PFSK-1 (cell line): ENCODE measurements around the gene HMGB4. TPM values are rescaled to one million over a fixed set of nuclear protein-coding genes. Genes with fewer than 3 reads are reported as not detected.

ENCODE experiments used
- FOXP2 ChIP-seq: optimal IDR thresholded peaks from 2 replicates; pipeline ENCODE3; 2011; ENCODE audit warnings: borderline replicate concordance, control low read depth, inconsistent platforms; ENCODE audit not compliant: insufficient read depth; ENCODE audit errors: extremely low read length, extremely low read depth
- POLR2AphosphoS5 ChIP-seq: IDR thresholded peaks from 2 replicates; pipeline ENCODE4 v1.6.1; 2012; ENCODE audit warnings: low read depth, mild to moderate bottlenecking, control low read depth, low read length, moderate library complexity
- SIN3A ChIP-seq: IDR thresholded peaks from 2 replicates; pipeline ENCODE4 v1.6.1; 2012; ENCODE audit warnings: mild to moderate bottlenecking, low read length, moderate library complexity, borderline replicate concordance; ENCODE audit not compliant: insufficient read depth
- TAF1 ChIP-seq: IDR thresholded peaks from 2 replicates; pipeline ENCODE4 v1.6.1; 2012; ENCODE audit warnings: low read length, control low read depth, borderline replicate concordance; ENCODE audit not compliant: insufficient read depth
- polyA plus RNA-seq: library from polyadenylated mRNA; unstranded; fragments of >200 nt; gene quantifications from one replicate; pipeline ENCODE4 v1.2.1, GENCODE V29; 2012; ENCODE audit warnings: low read depth, missing spikeins; ENCODE audit not compliant: insufficient read length
- TF ChIP-seq, protein P1 (sequence below), 2 experiments: IDR thresholded peaks; 2 replicates each; pipeline versions ENCODE4 v1.6.1 to v1.8.0; 2011 to 2012; ENCODE audit warnings: low read depth in 2 of 2, low read length in 2 of 2, control low read depth in 1 of 2, inconsistent platforms in 1 of 2, mild to moderate bottlenecking in 1 of 2, moderate library complexity in 1 of 2; ENCODE audit not compliant: insufficient read depth in 1 of 2

The HMGB4 gene, protein sequence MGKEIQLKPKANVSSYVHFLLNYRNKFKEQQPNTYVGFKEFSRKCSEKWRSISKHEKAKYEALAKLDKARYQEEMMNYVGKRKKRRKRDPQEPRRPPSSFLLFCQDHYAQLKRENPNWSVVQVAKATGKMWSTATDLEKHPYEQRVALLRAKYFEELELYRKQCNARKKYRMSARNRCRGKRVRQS
- not detected for polyA plus RNA-seq

- no peak for TF ChIP-seq SIN3A
- no peak for TF ChIP-seq POLR2AphosphoS5
- no peak for TF ChIP-seq FOXP2
- no peak for TF ChIP-seq TAF1
- TF ChIP-seq, protein P1, sequence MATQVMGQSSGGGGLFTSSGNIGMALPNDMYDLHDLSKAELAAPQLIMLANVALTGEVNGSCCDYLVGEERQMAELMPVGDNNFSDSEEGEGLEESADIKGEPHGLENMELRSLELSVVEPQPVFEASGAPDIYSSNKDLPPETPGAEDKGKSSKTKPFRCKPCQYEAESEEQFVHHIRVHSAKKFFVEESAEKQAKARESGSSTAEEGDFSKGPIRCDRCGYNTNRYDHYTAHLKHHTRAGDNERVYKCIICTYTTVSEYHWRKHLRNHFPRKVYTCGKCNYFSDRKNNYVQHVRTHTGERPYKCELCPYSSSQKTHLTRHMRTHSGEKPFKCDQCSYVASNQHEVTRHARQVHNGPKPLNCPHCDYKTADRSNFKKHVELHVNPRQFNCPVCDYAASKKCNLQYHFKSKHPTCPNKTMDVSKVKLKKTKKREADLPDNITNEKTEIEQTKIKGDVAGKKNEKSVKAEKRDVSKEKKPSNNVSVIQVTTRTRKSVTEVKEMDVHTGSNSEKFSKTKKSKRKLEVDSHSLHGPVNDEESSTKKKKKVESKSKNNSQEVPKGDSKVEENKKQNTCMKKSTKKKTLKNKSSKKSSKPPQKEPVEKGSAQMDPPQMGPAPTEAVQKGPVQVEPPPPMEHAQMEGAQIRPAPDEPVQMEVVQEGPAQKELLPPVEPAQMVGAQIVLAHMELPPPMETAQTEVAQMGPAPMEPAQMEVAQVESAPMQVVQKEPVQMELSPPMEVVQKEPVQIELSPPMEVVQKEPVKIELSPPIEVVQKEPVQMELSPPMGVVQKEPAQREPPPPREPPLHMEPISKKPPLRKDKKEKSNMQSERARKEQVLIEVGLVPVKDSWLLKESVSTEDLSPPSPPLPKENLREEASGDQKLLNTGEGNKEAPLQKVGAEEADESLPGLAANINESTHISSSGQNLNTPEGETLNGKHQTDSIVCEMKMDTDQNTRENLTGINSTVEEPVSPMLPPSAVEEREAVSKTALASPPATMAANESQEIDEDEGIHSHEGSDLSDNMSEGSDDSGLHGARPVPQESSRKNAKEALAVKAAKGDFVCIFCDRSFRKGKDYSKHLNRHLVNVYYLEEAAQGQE (IDR thresholded peaks at IDR 0.05; ENCODE audit: insufficient read depth in 1 of 2, low read depth in 2 of 2, low read length in 2 of 2), result no peak
Observed at GRCh38 chr1:33863779-33864178, at the start of gene HMGB4. HMGB4 (plus strand) TSS chr1:33864079; CDS start chr1:33864192, 113 bp downstream.

GRCh38 chr1:33814166-33814565, 49.7 kb upstream of the HMGB4 start:
- TF ChIP-seq FOXP2 (no peak), POLR2AphosphoS5 (no peak)

DNA sequence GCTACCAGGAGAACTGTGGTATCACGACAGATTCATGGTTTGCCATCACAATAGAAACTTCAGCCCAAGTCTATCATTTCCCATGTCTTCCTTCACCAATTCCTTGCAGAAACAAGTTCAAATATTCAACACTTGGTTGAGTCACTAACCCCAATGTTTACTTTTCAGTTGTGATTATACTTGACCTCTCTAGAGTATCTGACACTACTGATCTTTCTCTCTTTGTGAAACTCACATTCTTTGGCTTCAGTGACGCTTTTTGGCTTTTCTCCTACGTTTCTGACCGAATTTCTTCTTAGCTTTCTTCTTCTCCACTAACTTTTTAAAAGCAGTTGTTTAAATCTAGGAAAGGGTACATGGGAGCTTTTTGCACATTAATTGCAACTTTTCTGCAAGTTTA, 48.8 kb upstream of the HMGB4 start:
- TF ChIP-seq, protein P1 (IDR thresholded peaks at IDR 0.05; ENCODE audit: insufficient read depth in 1 of 2, low read depth in 2 of 2, low read length in 2 of 2), result no peak
- no peak for TF ChIP-seq SIN3A
- no peak for TF ChIP-seq TAF1
- no peak for TF ChIP-seq FOXP2
- no peak for TF ChIP-seq POLR2AphosphoS5

DNA sequence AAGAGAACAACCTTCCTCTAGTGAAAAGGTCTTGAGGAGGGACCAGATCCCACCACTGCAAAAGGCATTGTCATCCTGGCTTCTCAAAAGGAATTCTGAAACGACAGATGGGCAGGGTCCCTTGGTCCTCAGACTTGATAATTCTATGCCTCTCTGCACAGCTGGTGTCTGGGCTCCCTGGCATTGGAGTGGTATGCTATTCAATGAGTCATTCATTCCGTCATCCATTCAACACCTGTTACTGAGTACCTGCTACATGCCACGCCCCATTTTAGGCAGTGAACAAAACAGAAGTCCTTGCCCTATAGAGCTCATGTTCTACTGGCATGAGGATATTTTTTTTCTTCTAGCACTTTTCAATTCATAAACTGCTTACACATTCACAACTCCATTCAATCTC, 45.8 kb upstream of the HMGB4 start:
- no peak for TF ChIP-seq FOXP2
- no peak for TF ChIP-seq SIN3A
- TF ChIP-seq POLR2AphosphoS5, result no peak
- TF ChIP-seq, protein P1 (IDR thresholded peaks at IDR 0.05; ENCODE audit: insufficient read depth in 1 of 2, low read depth in 2 of 2, low read length in 2 of 2), result no peak
- no peak for TF ChIP-seq TAF1

DNA sequence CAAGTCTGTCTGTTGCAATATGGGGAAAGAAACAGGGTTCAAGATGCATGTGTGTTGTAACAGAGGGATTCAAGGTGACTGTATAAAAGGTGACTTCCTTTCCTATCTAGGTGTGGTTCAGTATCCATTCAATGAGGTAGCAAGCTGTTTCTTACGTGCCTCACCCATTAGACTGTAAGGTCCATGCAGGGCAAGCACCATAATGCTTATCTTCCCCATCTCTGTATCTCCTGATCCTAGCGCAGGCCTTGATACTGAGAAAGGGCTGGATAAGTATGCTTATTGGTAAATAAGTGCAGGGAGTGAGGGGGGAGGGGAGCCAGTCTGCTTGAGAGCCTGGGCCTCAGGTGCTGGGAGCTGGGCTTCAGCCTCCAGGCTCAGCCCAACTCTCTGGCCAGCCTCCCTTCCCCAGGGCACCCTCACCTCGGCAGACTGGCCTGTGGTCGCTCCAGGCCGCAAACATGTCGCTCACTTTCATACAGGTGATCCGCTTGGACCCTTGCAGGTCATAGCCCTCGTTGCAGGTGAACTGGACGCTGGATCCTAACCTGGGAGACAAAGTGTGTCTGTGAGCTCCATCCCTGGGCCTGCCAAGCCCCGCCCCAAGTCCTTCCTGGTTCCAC, 44.5 kb upstream of the HMGB4 start:
- no peak for TF ChIP-seq FOXP2
- no peak for TF ChIP-seq SIN3A
- TF ChIP-seq, protein P1 (IDR thresholded peaks at IDR 0.05; ENCODE audit: insufficient read depth in 1 of 2, low read depth in 2 of 2, low read length in 2 of 2), result no peak
- TF ChIP-seq TAF1, result no peak
